HG02642 (cell line): ENCODE data around the gene ZNF652.
A peak's percentile ranks its signal among the peaks of the same experiment; 100 is the strongest.
"Not testable (repeated sequence)": the region's sequence is repeated elsewhere in the genome, so short reads cannot be mapped to it uniquely, and the experiment has no call there.

Source experiments
- ATAC-seq: cut with Tn5 transposase; IDR thresholded peaks from one replicate; pipeline ENCODE4 v1.9.1; 2021; ENCODE audit warnings: mild to moderate bottlenecking; ENCODE audit not compliant: unreplicated experiment, poor library complexity

ZNF652 gene

GRCh38 chr17:49318435-49318965, 43.5 kb downstream of the ZNF652 start:
- ATAC-seq: no peak

- no peak for ATAC-seq
These were observed 45.0 kb downstream of the ZNF652 start for GRCh38 chr17:49316889-49317675.

GRCh38 chr17:49316258-49316570, 45.8 kb downstream of the ZNF652 start:
- ATAC-seq: no peak

- ATAC-seq: peak; percentile 56
These were observed 46.3 kb downstream of the ZNF652 start for GRCh38 chr17:49315551-49316257.

GRCh38 chr17:49312722-49313121, 49.3 kb downstream of the ZNF652 start:
- ATAC-seq: no peak

- ATAC-seq: no peak
These were observed 62.1 kb downstream of the ZNF652 start for GRCh38 chr17:49299996-49300395.

- ATAC-seq: no peak
These were observed 63.6 kb downstream of the ZNF652 start for GRCh38 chr17:49298371-49298976.

GRCh38 chr17:49297141-49297540, 64.9 kb downstream of the ZNF652 start:
- ATAC-seq: no peak

GRCh38 chr17:49294122-49294521, 67.9 kb downstream of the ZNF652 start:
- no peak for ATAC-seq

- no peak for ATAC-seq
These were observed 69.1 kb downstream of the ZNF652 start for GRCh38 chr17:49292901-49293300.

- ATAC-seq: no peak
These were observed 70.1 kb downstream of the ZNF652 start for GRCh38 chr17:49291929-49292328.

- no peak for ATAC-seq
These were observed 71.2 kb downstream of the ZNF652 start for GRCh38 chr17:49290690-49291359.

GRCh38 chr17:49288388-49288787, 73.7 kb downstream of the ZNF652 start:
- ATAC-seq: no peak

- ATAC-seq: no peak
These were observed 74.6 kb downstream of the ZNF652 start for GRCh38 chr17:49287481-49287880.

- not testable (repeated sequence) for ATAC-seq
These were observed 75.6 kb downstream of the ZNF652 start for GRCh38 chr17:49286261-49286973.

- ATAC-seq: no peak
These were observed 76.3 kb downstream of the ZNF652 start for GRCh38 chr17:49285716-49286115.

GRCh38 chr17:49280918-49281317, 81.1 kb downstream of the ZNF652 start:
- ATAC-seq: no peak

GRCh38 chr17:49280061-49280460, 82.0 kb downstream of the ZNF652 start:
- ATAC-seq: no peak

GRCh38 chr17:49279263-49280015, 82.6 kb downstream of the ZNF652 start:
- ATAC-seq: not testable (repeated sequence)
